ENCODE data around the gene CBFA2T2.
"Not testable (repeated sequence)": the region's sequence is repeated elsewhere in the genome, so short reads cannot be mapped to it uniquely, and the experiment has no call there.

Gene CBFA2T2

DNA sequence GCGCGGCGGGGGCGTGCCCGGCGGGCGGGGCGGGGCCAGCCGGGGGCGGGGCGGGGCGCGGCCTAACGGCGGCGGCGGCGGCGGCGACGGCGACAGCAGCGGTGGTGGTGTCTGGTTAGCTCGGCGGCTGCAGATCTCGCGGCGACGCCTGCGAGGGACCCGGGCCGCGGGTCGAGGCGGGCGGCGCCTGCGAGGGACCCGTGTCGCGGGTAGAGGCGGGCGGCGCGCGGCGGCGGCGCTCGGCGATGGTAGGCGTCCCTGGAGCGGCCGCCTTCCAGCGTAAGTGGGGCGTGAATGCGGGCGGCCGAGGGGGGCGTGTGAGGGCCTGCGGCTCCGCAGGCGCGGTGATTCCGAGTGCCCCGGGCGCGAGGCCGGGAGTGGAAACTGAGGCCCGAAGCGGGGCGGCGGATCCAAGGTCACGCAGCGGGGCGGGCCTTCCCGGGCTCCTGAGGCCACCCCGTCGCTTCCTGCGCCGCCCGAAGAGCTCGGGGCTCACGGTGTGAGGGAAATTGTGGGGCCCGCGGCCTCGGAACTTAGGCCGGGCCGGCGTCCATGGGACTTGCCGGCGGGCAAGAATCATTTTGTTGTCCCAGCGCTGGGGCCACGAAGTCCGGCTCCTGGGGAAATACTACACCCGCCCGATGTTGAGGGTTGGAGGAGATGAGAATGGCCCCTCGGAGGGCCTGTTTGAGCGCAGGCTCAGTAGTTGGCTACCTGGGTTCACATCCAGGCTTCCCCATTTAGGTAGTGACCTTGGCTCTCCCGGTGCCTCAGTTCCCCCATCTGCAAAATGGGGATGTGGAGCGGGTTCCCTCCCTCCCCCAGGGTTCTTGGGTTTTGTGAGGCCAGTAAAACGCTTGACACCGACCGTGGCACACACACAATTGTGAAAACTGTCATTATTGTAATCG is at the start of gene CBFA2T2:
CBFA2T2 (plus strand) TSS at position 74 of the 911 bp plus-strand sequence; CDS start at position 246, 172 bp downstream.
- ATAC-seq (peak; percentile 67), DNase-seq (peak; percentile 68)

DNA sequence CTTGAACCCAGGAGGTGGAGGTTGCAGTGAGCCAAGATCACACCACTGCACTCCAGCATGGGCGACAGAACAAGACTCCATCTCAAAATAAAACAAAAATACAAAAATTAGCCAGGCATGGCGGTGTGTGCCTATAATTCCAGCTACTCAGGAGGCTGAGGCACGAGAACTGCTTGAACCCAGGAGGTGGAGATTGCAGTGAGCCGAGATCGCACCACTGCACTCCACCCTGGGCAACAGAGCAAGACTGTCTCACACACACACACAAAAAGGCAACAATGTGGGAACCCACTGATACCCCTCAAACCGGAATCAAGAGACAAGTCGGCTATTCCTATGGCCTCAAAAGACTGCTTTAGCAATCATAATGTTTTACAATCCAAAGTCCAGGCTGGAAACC is 49.3 kb upstream of the CBFA2T2 start:
- not testable (repeated sequence) for ATAC-seq, DNase-seq

DNA sequence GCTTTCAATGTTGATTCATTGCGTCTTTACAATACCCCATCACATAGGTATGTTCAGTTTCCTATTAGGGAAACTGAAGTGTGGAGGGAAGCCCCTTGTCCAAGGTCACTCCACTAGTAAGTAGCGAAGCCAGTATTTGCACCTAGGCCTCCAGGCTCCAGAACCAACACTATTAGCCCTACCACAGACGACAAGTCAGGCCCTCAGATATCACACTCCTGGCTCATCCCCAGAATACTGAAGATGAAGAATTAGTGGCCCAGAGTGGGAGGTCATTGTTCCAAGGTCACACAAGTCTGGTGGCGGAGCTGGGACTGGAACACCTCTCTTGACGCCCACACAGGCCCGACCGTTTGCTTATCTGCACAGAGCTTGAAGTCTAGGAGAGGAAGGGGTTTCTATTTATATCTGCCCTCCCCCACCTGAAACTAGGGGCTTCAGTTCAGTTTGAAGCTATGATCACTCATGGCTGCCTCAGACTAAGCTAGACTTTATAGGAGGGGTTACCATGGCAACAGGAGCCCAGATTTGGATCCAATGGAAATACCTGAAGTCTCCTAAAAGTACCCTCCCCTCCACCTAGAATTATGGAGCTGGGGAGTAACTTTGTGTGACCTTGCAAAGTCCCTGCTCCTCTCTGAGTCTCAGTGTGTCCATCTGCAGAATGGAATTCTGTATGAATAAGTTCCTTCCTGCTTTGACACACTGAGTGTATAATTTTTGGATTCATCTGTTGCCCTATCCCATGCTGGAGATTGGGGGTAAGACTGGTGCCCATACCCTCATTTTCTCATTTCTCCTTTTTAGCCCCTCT is 48.5 kb upstream of the CBFA2T2 start:
- DNase-seq: no peak
- no peak for ATAC-seq

DNA sequence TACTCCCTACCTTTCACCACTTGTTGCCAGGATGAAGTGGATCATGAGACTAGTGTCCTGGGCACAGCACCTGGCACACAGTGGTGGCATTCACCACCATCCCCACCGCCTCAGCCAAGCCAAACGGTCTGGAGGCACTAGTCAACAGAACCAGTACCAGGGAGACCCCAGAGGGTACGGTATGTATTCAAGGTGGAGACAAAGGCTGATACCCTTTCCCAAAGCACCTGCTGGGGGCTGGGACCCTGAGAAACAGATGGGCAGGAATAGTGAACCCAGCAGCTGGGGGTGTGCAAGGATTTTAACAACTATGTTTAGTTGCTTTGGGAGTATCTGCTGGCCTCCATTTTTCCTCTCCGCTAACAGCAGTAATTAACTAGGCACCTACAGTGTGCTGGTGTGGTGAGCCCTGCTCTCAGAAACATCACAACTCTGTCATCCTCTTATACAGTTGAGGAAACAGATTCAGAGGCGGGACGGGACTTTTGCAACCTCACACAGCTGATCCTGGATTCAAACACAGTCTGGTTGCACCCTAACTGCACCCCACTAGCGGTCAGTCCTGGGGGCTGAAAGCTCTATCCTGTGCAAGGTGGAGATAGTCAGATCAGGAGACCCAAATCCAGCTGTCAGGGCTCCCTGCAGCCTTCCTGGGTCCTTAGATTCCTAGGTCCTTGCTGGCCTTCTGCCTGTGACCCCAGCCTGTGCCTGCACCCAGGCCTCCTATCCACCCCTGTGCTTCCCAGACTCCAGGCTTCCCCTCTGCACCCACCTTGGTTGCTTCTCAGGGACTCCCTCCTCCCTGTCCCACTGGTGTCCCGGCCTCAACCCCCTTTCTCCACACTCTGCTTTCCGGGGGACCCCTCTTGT is 47.5 kb upstream of the CBFA2T2 start:
- no peak for ATAC-seq
- no peak for DNase-seq

DNA sequence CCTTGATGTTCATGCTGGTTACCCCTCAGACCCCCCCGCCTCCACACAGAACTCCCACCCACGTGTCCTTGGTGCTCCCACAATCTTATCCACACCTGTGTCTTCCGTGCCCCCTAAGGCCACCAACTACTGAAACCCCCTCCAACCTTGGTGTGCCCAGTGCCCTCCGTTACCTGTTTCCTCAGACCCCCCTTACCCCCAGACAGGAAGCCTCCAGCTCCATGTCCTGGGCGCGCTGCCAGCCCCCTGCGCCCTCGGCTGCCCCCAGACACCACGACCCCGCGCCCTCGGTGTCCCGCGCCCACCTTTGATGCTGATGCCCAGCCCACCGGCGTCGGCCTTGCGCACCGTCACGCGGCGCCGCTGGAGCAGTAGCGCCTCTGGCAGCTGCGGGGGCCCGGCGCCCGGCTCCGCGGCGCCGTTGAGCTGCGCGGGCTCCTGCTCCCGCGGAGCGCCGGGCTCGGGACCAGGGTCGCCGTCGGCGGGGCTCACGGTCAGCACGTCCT is 46.8 kb upstream of the CBFA2T2 start:
- no peak for DNase-seq
- peak; percentile 11 for ATAC-seq

DNA sequence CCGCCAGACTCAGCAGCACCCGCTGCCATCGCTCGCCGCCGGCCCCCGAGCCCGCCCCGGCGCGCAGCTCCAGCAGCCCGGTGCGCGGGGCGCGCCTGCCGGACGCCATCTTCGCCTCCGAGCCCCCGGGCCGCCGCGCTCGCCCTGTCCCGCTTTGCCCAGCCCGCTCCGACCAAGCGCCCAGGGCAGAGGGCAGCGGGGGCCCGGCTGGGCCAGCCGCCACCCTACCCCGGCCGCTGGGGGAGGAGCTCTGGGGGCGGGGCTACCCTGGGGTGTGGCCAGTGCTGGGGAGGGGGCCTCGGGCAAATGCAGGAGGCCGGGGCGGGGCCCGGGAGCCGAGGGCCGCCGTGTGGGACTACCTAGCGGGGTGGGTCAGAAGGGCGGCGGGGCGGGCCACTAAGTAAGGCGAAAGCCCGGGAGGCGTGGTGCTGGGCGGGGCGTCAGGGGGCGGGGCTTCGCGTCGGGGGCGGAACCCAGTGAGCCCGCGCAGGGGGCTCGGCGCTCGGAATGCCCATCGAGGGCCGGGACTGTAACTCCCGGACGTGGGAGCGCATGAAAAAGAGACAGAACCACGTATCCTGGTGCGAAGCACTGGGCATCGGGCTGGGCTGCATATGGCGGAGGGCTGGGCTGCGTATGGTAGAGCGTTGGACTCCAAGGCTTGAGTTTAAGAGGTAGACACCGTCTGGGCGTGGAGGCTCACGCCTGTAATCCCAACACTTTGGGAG is 46.2 kb upstream of the CBFA2T2 start, which contains the start of gene SNTA1:
SNTA1 (minus strand) TSS at position 252 of the 728 bp plus-strand sequence; CDS start at position 109, 143 bp downstream.
- DNase-seq (peak; percentile 90), ATAC-seq (peak; percentile 92)

DNA sequence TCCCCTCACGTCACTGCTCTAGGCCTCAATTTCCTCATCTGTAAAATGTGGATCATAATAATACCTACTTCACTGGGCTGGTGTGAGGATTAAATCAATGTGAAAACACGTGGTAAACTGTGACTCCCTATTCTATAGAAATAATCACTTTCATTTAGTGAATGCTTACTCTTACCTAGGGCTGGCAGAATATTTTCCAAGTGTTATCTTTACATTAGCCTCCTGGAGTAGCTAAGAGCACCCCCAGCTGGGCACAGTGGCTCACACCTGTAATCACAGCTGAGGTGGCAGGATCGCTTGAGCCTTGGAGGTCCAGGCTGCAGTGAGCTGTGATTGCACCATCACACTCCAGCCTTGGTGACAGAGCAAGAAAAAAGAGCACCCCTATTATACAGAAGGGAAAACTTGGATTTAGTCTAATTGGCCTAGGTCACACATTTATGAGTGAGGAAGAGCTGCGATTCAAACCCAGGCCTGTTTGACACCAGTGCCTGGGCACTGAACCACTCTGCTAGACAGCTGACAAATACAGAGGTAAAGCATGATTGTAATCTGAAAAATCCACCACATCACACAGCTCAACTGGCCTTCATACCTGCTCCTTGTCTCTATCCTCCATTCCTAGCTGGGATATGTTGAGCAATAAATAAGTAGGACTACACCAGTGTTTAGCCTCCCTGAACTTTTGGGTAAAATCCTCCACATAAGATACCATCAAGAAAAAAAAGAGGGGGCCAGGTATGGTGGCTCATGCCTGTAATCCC is 44.9 kb upstream of the CBFA2T2 start:
- DNase-seq: peak; percentile 29

DNA sequence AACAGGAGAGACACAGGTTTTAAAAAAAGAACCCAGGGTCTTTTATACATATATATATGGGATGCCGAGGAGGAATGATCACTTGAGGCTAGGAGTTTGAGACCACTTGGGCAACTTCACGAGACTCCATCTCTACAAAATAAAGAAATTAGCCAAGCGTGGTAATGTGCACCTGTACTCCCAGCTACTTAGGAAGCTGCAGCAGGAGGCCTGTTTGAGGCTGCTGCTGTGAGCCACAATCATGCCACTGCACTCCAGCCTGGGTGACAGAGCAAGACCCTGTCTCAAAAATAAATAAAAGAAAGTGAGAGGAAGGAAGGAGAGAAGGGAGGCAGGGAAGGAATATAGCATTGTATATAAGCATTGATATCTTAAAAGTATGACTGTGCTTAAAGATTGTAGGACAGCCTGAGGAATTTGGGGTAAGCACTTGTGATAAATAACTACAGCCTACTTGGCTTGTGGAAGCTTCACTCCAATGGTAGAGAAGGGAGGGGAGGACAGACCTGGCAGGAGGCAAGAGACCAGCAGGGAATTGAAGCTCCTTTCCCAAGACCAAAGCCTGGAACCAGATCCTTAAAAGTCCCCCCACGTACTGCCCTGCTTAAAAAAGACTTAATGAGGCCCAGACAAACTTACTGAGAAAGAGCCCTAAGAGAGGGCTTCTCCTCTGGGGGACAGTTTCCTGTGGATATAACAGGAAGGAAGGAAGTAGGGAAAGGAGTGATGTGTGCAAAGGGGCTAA is 43.8 kb upstream of the CBFA2T2 start:
- ATAC-seq: no peak
- DNase-seq: no peak

More for the DNA sequence above, 44.9 kb upstream of the CBFA2T2 start:
- no peak for ATAC-seq

DNA sequence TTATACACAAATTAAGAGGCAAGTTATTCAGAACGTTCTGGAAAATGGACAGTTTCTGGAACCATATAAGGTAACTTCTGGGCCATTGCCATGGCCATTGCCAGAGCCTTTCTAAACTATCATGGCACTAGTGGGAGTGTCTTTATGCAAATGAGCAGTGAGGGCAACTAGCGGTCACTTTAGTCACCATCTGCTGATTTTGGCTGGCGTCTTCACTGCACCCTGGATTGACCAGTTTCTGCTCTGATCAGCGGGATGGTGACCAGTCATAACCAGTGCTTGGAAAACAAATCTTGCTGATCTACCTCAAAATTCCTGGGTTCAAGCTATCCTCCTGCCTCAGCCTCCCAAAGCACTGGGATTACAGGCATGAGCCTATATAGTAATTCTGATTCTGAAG is 39.0 kb upstream of the CBFA2T2 start:
- no peak for DNase-seq
- no peak for ATAC-seq

DNA sequence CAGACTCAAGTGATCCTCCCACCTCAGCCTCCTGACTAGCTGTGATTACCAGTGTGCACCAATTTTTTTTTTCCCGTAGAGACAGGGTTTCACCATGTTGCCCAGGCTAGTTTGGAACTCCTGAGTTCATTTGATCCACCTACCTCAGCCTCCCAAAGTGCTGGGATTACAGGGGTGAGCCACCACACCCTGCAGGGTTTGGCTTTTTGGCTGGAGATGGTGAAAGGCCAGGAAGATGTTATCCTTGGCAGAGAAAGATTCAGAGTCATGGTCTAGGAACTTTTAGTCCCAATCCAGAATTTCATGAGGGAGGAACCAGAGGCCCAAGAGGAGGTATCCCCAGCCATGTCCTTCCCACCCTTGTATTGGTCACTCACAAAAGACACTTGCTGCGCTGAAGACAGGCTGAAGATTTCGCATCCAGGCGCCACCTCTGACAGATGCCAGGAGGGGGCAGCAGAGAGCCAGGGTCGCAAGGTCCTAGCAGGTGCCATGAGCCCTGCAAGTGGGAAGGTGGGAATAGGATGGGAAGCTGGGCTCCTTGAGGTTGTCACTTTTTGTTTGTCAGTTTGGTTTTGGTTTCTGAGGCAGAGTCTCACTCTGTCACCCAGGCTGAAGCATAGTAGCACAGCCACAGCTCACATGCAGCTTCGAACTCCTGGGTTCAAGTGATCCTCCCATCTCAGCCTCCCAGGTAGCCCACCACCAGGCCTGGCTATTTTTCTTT is 32.8 kb upstream of the CBFA2T2 start:
- peak; percentile 86 for ATAC-seq
- peak; percentile 87 for DNase-seq

DNA sequence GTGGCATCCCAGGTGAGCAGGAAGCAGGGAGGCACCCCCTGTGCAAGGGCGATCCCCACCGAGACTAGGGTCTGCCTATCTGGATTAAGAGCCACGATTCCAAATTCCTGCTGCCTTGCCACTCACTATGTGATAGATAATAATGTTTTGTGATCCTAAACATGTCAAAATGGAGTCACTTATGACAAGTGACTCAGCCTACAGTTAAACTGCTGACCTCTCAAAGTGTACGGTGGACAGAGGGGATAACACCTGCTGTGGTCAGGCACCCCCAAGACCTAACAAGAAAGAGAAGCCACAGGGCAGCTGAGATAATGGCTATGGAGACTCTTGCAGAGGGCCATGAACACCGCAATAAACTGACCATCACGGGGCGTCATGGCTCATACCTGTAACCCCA is 30.3 kb upstream of the CBFA2T2 start:
- ATAC-seq: no peak
- no peak for DNase-seq

DNA sequence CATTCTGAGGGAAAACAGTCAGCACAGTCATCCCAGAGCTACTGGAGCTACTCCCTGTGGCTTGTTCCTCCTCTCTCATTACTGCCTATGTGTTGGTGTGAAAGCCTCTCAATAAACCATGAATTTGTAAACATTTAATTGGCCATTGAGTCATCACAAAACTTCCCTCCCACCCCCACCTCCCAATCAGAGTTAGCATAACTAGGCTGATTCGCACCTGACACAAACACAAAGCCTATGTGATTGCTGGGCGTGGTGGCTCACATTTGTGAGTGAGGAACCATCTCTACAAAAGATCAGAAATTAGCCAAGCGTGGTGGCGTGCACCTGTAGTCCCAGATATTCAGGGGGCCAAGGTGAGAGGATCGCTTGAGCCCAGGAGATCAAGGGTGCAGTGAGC is 29.2 kb upstream of the CBFA2T2 start:
- no peak for DNase-seq
- ATAC-seq: no peak

DNA sequence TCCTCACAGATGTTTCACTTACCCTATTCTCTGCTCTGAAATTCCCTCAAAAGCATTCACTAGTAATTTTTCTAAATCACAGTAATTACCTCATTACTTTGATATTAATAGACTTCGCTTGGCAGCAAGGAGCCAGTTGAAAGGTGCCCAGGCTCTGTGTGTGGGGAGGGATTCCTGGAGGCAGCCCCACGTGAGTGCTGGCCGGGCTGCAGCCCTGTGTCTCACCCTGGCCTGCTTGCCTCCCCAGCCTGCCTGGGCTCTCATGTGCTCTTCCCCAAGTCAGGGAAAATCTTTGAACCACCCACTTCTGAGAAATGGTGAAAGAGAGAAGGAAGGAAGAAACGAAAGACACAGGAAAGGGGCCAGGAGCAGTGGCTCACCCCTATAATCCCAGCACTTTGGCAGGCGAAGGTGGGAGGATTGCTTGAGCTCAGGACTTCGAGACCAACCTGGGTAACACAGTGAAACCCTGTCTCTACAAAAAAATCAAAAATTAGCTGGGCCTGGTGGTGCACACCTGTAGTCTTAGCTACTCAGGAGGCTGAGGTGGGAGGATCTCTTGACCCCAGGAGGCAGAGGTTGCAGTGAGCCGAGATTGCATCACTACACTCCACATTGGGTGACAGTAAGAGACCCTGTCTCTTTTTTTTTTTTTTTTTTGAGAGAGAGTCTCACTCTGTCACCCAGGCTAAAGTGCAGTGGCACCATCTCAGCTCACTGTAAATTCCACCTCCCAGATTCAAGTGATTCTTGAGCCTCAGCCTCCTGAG is 26.4 kb upstream of the CBFA2T2 start:
- no peak for ATAC-seq

DNA sequence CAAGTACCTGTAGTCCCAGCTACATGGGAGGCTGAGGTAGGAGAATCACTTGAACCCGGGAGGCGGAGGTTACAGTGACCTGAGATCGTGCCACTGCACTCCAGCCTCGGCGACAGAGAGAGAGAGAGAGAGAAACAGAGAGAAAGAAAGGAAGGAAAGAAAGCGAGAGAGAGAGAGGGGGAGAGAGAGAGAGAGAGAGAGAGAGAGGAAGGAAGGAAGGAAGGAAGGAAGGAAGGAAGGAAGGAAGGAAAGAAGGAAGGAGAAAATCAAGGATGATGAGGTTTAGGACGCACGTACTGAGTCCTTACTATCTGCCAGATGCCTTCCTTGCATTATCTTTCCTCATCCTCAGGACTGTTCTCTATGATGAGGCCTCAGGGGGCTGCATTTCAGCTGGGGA is 25.1 kb upstream of the CBFA2T2 start:
- ATAC-seq, DNase-seq: not testable (repeated sequence)

More for the DNA sequence above, 26.4 kb upstream of the CBFA2T2 start:
- DNase-seq: no peak

DNA sequence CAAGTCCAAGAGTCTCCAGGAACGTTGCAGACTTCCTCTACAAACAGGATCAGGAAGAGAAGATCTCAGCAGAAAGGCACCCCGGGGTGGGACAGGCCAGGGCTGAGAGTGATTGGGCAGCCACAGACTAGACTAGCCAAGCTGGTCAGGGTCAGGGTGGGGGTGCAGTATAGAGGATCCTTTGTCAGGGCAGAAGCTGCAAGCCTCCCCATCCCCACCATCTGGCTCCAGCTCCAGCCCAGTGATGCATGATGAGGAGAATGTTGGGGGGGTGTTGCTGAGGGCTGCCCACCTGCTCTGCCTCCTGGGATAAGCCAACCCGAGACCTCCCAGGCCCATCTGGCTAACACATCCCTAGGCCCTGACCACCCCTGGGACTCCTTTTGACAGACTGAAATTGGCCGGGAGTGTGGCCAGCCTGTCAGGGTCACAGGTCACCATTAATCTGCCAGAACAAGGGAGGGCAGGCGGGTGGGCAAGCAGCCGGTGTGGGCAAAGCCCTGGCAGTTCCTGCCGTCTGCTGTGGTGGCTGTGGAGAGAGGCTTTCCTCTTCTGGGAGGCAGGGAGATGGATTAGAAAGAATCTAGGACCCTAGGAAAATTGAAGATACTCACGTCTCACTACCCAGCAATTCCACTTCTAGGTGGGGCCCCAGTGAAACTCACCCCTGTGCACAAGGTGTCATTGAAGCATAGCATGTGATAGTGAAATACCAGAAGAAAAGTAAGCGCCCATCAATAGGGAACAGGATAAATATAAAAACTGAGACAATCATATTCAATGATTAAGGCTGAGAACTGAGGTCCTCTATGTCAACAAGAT is 24.2 kb upstream of the CBFA2T2 start:
- DNase-seq (no peak), ATAC-seq (no peak)

DNA sequence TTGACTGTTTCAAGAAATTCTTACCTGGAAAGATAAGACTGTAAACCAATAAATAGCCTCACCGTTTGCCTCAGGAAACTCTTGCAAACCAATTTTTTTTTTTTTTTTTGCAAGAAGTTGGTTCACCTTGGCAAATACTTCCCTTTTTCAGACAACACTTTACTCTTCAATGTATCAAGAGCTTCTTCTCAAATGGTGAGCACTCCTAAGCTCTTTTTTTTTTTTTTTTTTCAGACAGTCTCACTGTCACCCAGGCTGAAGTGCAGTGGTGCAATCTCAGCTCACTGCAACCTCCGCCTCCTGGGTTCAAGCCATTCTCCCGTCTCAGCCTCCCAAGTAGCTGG is 23.6 kb upstream of the CBFA2T2 start:
- no peak for ATAC-seq
- DNase-seq: no peak

DNA sequence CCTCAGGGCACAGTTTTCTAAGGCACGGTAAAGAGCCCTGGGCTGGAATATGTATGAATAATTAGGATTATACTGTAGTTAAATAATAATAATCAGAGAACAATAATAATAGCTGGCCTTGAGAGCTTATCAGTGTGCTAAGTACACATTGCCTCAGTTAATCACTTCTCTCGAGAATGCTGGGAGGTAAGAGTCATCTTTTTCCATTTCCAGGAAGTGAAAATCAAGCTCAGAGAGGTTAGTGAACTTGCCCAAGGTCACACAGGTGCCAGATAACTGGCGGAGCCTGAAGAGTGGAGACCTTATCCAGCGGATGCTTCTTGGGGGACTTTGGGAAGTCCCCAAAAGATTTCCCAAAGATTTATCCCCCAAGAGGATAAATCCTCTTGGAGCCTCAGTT is 19.4 kb upstream of the CBFA2T2 start:
- ATAC-seq (no peak), DNase-seq (no peak)

Measured in stimulated activated naive CD8-positive, alpha-beta T cell treated with anti-CD3 and anti-CD28 coated beads, Interleukin-15, Interleukin-2, amounts not matched to agents 100 U/mL and 50 U/mL, for 24 hours (primary cell).